ENCODE results near the gene SH3PXD2B. TPM values are rescaled to one million over a fixed set of nuclear protein-coding genes. Genes with fewer than 3 reads are reported as not detected.
A peak's percentile ranks its signal among the peaks of the same experiment; 100 is the strongest.

SH3PXD2B gene
- total RNA-seq, 1 experiment from 2014 or later: 27.5 TPM

- RAD21 ChIA-PET (ENCODE audit: low non-redundant PET in 1 of 2, low total read pairs in 2 of 2, uncharacterized antibody in 2 of 2, unreplicated experiment in 2 of 2): no interaction called here
Observed at GRCh38 chr5:172502969-172503368, 48.6 kb upstream of the SH3PXD2B start.

GRCh38 chr5:172502410-172502809 is 48.1 kb upstream of the SH3PXD2B start:
- Histone ChIP-seq H3K9me2 (ENCODE audit: insufficient read depth) (no peaks in the 10 kb centered on the region), H3K36me3 (ENCODE audit: control insufficient read depth in 1 of 2, insufficient read depth in 2 of 2, low read length in 2 of 2) (no peaks in the 10 kb centered on the region), H3K27ac (ENCODE audit: low read depth, low read length) (no peak overlapping the region), H3K79me2 (ENCODE audit: insufficient read depth, low read length) (no peaks in the 10 kb centered on the region), H4K20me1 (ENCODE audit: insufficient read depth) (no peaks in the 10 kb centered on the region), H3K9ac (ENCODE audit: low read length) (no peak overlapping the region), H3K4me3 (replicated peaks in 1 of 2; ENCODE audit: low read depth in 1 of 2, low read length in 2 of 2) (no peak overlapping the region), H3K4me2 (ENCODE audit: low read length) (no peak overlapping the region), H3K4me1 (ENCODE audit: control insufficient read depth in 1 of 2, insufficient read depth in 2 of 2, low read length in 2 of 2) (no peaks in the 10 kb centered on the region), H3K27me3 (ENCODE audit: insufficient read depth, low read length) (no peaks in the 10 kb centered on the region), H2AFZ (ENCODE audit: low read depth, low read length, poor library complexity, severe bottlenecking) (no peak overlapping the region), H3K9me3 (ENCODE audit: control insufficient read depth in 1 of 2, insufficient read depth in 1 of 2, low read depth in 1 of 2, low read length in 2 of 2) (no peaks in the 10 kb centered on the region)
- ATAC-seq: no peak
- intact Hi-C loops (cut with micrococcal nuclease): no loop called here
- CTCF ChIA-PET: no interaction called here
- no peak for DNase-seq (ENCODE audit: low read depth, low spot score)
- RAD21 ChIA-PET (ENCODE audit: low non-redundant PET in 1 of 2, low total read pairs in 2 of 2, uncharacterized antibody in 2 of 2, unreplicated experiment in 2 of 2): no interaction called here
- POLR2A ChIA-PET: no interaction called here
- TF ChIP-seq YY1 (IDR thresholded peaks at IDR 0.05; ENCODE audit: extremely low read depth, insufficient replicate concordance, low read depth, low read length) (no peak), SP1 (IDR thresholded peaks at IDR 0.05; ENCODE audit: low read depth) (no peak), CTCF (IDR thresholded peaks at IDR 0.05 in 2 of 3, conservative IDR thresholded peaks at IDR 0.05 in 1 of 3; ENCODE audit: borderline replicate concordance in 1 of 3, insufficient read depth in 1 of 3, low read depth in 2 of 3, low read length in 2 of 3) (no peak), REST (IDR thresholded peaks at IDR 0.05; ENCODE audit: low read depth) (no peak), FOSL1 (IDR thresholded peaks at IDR 0.05; ENCODE audit: low read depth) (no peak), ATF3 (IDR thresholded peaks at IDR 0.05) (no peak), CEBPB (IDR thresholded peaks at IDR 0.05; ENCODE audit: low read depth) (no peak), ZNF274 (IDR thresholded peaks at IDR 0.05; ENCODE audit: low read depth, low read length) (no peak), POLR2AphosphoS5 (IDR thresholded peaks at IDR 0.05; ENCODE audit: low read depth, low read length) (no peak), EZH2phosphoT487 (IDR thresholded peaks at IDR 0.05; ENCODE audit: borderline replicate concordance) (no peak)
- BruUV-seq (replicated peaks): no TSS peak

More at GRCh38 chr5:172502969-172503368, 48.6 kb upstream of the SH3PXD2B start:
- no peak overlapping the region for H2AFZ ChIP-seq (ENCODE audit: low read depth, low read length, poor library complexity, severe bottlenecking)
- no peaks in the 10 kb centered on the region for H3K9me3 ChIP-seq (ENCODE audit: control insufficient read depth in 1 of 2, insufficient read depth in 1 of 2, low read depth in 1 of 2, low read length in 2 of 2)
- ChIA-PET CTCF (no interaction called here), POLR2A (no interaction called here)
- TF ChIP-seq YY1 (IDR thresholded peaks at IDR 0.05; ENCODE audit: extremely low read depth, insufficient replicate concordance, low read depth, low read length) (no peak), SIN3A (IDR thresholded peaks at IDR 0.05; ENCODE audit: low read depth) (no peak), ZFX (IDR thresholded peaks at IDR 0.05) (no peak), CBX3 (IDR thresholded peaks at IDR 0.05; ENCODE audit: low read depth) (no peak), SRF (IDR thresholded peaks at IDR 0.05; ENCODE audit: low read depth) (no peak), ELF1 (IDR thresholded peaks at IDR 0.05; ENCODE audit: borderline replicate concordance, low read depth) (no peak)
- H3K36me3 ChIP-seq (ENCODE audit: control insufficient read depth in 1 of 2, insufficient read depth in 2 of 2, low read length in 2 of 2): no peaks in the 10 kb centered on the region
- H3K9ac ChIP-seq (ENCODE audit: low read length): no peak overlapping the region
- no peak for DNase-seq (ENCODE audit: low read depth, low spot score)
- no TSS peak for BruUV-seq (replicated peaks)
- intact Hi-C loops (cut with micrococcal nuclease): no loop called here
- H3K27me3 ChIP-seq (ENCODE audit: insufficient read depth, low read length): no peaks in the 10 kb centered on the region
- H3K9me2 ChIP-seq (ENCODE audit: insufficient read depth): no peaks in the 10 kb centered on the region
- no peaks in the 10 kb centered on the region for H3K79me2 ChIP-seq (ENCODE audit: insufficient read depth, low read length)
- H3K4me3 ChIP-seq (replicated peaks in 1 of 2; ENCODE audit: low read depth in 1 of 2, low read length in 2 of 2): no peak overlapping the region
- no peak overlapping the region for H3K4me2 ChIP-seq (ENCODE audit: low read length)
- no peak overlapping the region for H3K27ac ChIP-seq (ENCODE audit: low read depth, low read length)
- no peaks in the 10 kb centered on the region for H4K20me1 ChIP-seq (ENCODE audit: insufficient read depth)
- no peaks in the 10 kb centered on the region for H3K4me1 ChIP-seq (ENCODE audit: control insufficient read depth in 1 of 2, insufficient read depth in 2 of 2, low read length in 2 of 2)
- peak; percentile 96 for ATAC-seq

Data from HCT116 (cell line).